OCI-LY1 (cell line): Measurements from ENCODE around the gene SAXO1.

Source experiments
- H2AFZ ChIP-seq: fragments of 200-600 bp; sonication (generic), shearing (Covaris generic); 2 replicates; pipeline ENCODE4 v1.6.0; 2014; ENCODE audit warnings: antibody characterized with exemption, mild to moderate bottlenecking, low read length
- H3F3A ChIP-seq: fragments of 200-600 bp; sonication (generic), shearing (Covaris generic); 2 replicates; pipeline ENCODE4 v1.6.0; 2014; ENCODE audit warnings: mild to moderate bottlenecking, antibody characterized with exemption, low read length, moderate library complexity; ENCODE audit not compliant: insufficient read depth
- H3K27ac ChIP-seq: fragments of 200-600 bp; sonication (generic); 2 replicates; pipeline ENCODE4 v1.5.1; 2014; ENCODE audit warnings: low read length, mixed run types, mild to moderate bottlenecking, low read depth; ENCODE audit not compliant: poor library complexity, severe bottlenecking
- H3K27me3 ChIP-seq: fragments of 200-600 bp; sonication (generic); 2 replicates; pipeline ENCODE4 v1.6.0; 2014; ENCODE audit warnings: antibody characterized with exemption, mild to moderate bottlenecking, low read length, moderate library complexity; ENCODE audit not compliant: insufficient read depth
- H3K36me3 ChIP-seq: fragments of 200-600 bp; sonication (generic); 2 replicates; pipeline ENCODE4 v1.6.1; 2014; ENCODE audit warnings: mild to moderate bottlenecking, antibody characterized with exemption, low read length, moderate library complexity, mixed read lengths; ENCODE audit not compliant: insufficient read depth
- H3K4me1 ChIP-seq: fragments of 200-600 bp; sonication (generic); 2 replicates; pipeline ENCODE4 v1.5.1; 2014; ENCODE audit warnings: mild to moderate bottlenecking, low read length, moderate library complexity; ENCODE audit not compliant: insufficient read depth, severe bottlenecking
- H3K4me2 ChIP-seq: fragments of 200-600 bp; sonication (generic), shearing (Covaris generic); 2 replicates; pipeline ENCODE4 v1.6.1; 2014; ENCODE audit warnings: low read length
- H3K4me3 ChIP-seq: fragments of 200-600 bp; sonication (generic); 2 replicates; pipeline ENCODE4 v1.5.1; 2014; ENCODE audit warnings: low read length, low read depth, mild to moderate bottlenecking, mixed read lengths; ENCODE audit not compliant: poor library complexity, severe bottlenecking
- H3K79me2 ChIP-seq: fragments of 200-600 bp; shearing (Covaris generic); 2 replicates; pipeline ENCODE4 v1.6.1; 2016; ENCODE audit warnings: mixed run types, low read length, mixed read lengths; ENCODE audit not compliant: insufficient read depth
- H3K9ac ChIP-seq: fragments of 200-600 bp; sonication (generic), shearing (Covaris generic); 2 replicates; pipeline ENCODE4 v1.6.1; 2014; ENCODE audit warnings: mild to moderate bottlenecking, low read length, mixed read lengths
- H3K9me2 ChIP-seq: fragments of 200-600 bp; sonication (generic), shearing (Covaris generic); 2 replicates; pipeline ENCODE4 v1.6.1; 2014; ENCODE audit warnings: low read depth, mild to moderate bottlenecking, low read length, mixed read lengths
- H3K9me3 ChIP-seq: fragments of 200-600 bp; shearing (Covaris generic); 2 replicates; pipeline ENCODE4 v1.6.1; 2014; ENCODE audit warnings: low read length, mixed read lengths
- H4K20me1 ChIP-seq: fragments of 200-600 bp; sonication (generic), shearing (Covaris generic); 2 replicates; pipeline ENCODE4 v1.6.0; 2016; ENCODE audit warnings: mild to moderate bottlenecking, low read length; ENCODE audit not compliant: insufficient read depth
- EZH2 ChIP-seq: fragments of 200-600 bp; sonication (generic), shearing (Covaris generic); IDR thresholded peaks from 2 replicates; pipeline ENCODE4 v1.8.0; 2017; ENCODE audit warnings: borderline replicate concordance, mixed run types, mild to moderate bottlenecking, antibody characterized with exemption, low read length, moderate library complexity, mixed read lengths
- TF ChIP-seq, protein P1 (sequence below): fragments of 200-600 bp; sonication (generic), shearing (Covaris generic); IDR thresholded peaks from 2 replicates; pipeline ENCODE4 v1.5.1; 2017; ENCODE audit warnings: mild to moderate bottlenecking, antibody characterized with exemption, low read length, moderate library complexity, mixed read lengths

SAXO1 gene

DNA sequence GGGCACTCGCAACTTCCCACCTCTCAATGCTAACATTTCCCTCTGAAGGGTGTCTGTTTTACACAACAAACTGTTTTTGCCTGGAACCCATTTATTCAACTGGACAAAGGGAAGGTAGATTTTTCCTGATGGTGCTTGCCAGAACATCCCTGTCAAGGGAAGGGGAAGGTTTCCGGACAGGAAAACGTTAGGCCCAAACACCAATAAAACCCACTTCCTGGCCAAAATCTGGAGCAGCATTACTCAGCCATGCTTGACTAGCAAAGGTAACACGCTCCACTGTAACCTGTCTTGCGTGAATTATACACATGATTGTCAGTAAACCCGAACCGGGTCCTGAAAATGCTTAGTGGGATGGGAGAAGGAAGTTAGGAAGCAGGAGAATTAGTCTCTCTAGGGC, 90.2 kb downstream of the SAXO1 start:
- H3K27me3 ChIP-seq, result no peaks in the 10 kb centered on the region
- no peaks in the 10 kb centered on the region for H4K20me1 ChIP-seq
- no peaks in the 10 kb centered on the region for H3K9me3 ChIP-seq
- H3K27ac ChIP-seq, result no peak overlapping the region
- H3K36me3 ChIP-seq, result no peaks in the 10 kb centered on the region
- no peak overlapping the region for H3K4me2 ChIP-seq
- no peaks in the 10 kb centered on the region for H3K4me1 ChIP-seq
- H3F3A ChIP-seq, result no peaks in the 10 kb centered on the region
- H3K79me2 ChIP-seq, result no peaks in the 10 kb centered on the region
- H3K9me2 ChIP-seq, result no peaks in the 10 kb centered on the region
- H2AFZ ChIP-seq, result no peak overlapping the region
- H3K4me3 ChIP-seq, result no peak overlapping the region
- TF ChIP-seq EZH2, result no peak
- TF ChIP-seq, protein P1, sequence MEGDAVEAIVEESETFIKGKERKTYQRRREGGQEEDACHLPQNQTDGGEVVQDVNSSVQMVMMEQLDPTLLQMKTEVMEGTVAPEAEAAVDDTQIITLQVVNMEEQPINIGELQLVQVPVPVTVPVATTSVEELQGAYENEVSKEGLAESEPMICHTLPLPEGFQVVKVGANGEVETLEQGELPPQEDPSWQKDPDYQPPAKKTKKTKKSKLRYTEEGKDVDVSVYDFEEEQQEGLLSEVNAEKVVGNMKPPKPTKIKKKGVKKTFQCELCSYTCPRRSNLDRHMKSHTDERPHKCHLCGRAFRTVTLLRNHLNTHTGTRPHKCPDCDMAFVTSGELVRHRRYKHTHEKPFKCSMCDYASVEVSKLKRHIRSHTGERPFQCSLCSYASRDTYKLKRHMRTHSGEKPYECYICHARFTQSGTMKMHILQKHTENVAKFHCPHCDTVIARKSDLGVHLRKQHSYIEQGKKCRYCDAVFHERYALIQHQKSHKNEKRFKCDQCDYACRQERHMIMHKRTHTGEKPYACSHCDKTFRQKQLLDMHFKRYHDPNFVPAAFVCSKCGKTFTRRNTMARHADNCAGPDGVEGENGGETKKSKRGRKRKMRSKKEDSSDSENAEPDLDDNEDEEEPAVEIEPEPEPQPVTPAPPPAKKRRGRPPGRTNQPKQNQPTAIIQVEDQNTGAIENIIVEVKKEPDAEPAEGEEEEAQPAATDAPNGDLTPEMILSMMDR, result no peak
- no peak overlapping the region for H3K9ac ChIP-seq

GRCh38 chr9:18941060-18941740, 91.8 kb downstream of the SAXO1 start:
- H3K4me2 ChIP-seq, result no peak overlapping the region
- no peaks in the 10 kb centered on the region for H3K9me2 ChIP-seq
- H3K9ac ChIP-seq, result no peak overlapping the region
- no peaks in the 10 kb centered on the region for H3K4me1 ChIP-seq
- H3F3A ChIP-seq, result no peaks in the 10 kb centered on the region
- TF ChIP-seq, protein P1, result no peak
- TF ChIP-seq EZH2, result no peak
- no peaks in the 10 kb centered on the region for H3K79me2 ChIP-seq
- H3K27ac ChIP-seq, result no peak overlapping the region
- no peak overlapping the region for H2AFZ ChIP-seq
- 0 out of 2 replicates have a peak, but pooled peaks cover under 1% of the 10 kb centered on the region for H3K27me3 ChIP-seq
- no peaks in the 10 kb centered on the region for H3K36me3 ChIP-seq
- H4K20me1 ChIP-seq, result no peaks in the 10 kb centered on the region
- H3K4me3 ChIP-seq, result no peak overlapping the region
- no peaks in the 10 kb centered on the region for H3K9me3 ChIP-seq

- Histone ChIP-seq H3K27me3 (peaks cover 6% of the 10 kb centered on the region; the same call in 1 of the 2 replicates), H3K4me2 (no peak overlapping the region), H4K20me1 (no peaks in the 10 kb centered on the region), H3F3A (no peaks in the 10 kb centered on the region), H3K36me3 (no peaks in the 10 kb centered on the region), H3K27ac (no peak overlapping the region), H3K79me2 (no peaks in the 10 kb centered on the region), H3K9ac (no peak overlapping the region), H3K4me1 (no peaks in the 10 kb centered on the region), H3K4me3 (no peak overlapping the region), H3K9me3 (no peaks in the 10 kb centered on the region), H2AFZ (no peak overlapping the region), H3K9me2 (no peaks in the 10 kb centered on the region)
- TF ChIP-seq, protein P1, result no peak
- TF ChIP-seq EZH2, result no peak
Measured at GRCh38 chr9:18939943-18940342, 93.1 kb downstream of the SAXO1 start.
